ENCODE measurements around the gene TMEFF2. TPM values are rescaled to one million over a fixed set of nuclear protein-coding genes. Genes with fewer than 3 reads are reported as not detected.

Gene TMEFF2
- total and polyA plus RNA-seq, 2 of the 8 experiments (the other 6 are each of a cell fraction or from before 2014, with no cell fraction given) = 0.91 to 3.7 TPM

DNA sequence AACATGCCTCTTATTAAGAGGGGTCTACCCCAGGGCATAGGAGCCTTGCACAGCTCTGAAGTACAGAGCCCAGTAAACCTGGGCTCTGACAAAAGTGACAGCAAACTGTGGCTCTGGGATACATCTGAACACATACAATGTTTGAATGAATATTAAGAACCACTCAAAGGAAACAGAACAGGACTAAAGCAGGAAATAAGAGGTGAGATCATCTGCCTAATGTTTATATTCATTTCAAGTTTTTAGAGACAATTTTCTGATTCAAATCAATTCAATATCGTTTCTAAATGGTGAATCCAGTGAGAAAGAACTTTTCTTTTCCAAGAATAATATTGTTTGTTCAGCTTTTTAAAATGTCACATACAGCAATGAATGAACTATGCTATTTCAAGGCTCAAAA lies 211.1 kb downstream of the TMEFF2 start (continued):
- TF ChIP-seq, protein P1, sequence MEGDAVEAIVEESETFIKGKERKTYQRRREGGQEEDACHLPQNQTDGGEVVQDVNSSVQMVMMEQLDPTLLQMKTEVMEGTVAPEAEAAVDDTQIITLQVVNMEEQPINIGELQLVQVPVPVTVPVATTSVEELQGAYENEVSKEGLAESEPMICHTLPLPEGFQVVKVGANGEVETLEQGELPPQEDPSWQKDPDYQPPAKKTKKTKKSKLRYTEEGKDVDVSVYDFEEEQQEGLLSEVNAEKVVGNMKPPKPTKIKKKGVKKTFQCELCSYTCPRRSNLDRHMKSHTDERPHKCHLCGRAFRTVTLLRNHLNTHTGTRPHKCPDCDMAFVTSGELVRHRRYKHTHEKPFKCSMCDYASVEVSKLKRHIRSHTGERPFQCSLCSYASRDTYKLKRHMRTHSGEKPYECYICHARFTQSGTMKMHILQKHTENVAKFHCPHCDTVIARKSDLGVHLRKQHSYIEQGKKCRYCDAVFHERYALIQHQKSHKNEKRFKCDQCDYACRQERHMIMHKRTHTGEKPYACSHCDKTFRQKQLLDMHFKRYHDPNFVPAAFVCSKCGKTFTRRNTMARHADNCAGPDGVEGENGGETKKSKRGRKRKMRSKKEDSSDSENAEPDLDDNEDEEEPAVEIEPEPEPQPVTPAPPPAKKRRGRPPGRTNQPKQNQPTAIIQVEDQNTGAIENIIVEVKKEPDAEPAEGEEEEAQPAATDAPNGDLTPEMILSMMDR (IDR thresholded peaks at IDR 0.05; ENCODE audit: control extremely low read depth in 1 of 3, insufficient read depth in 1 of 3, low read depth in 1 of 3, low read length in 3 of 3) = no peak
- TF ChIP-seq NANOG (IDR thresholded peaks at IDR 0.05; ENCODE audit: insufficient read depth, low read depth, low read length, poor library complexity, severe bottlenecking) = no peak
- TF ChIP-seq CBX5 (IDR thresholded peaks at IDR 0.05; ENCODE audit: low read depth, low read length) = no peak
- no peak for TF ChIP-seq SIRT6 (IDR thresholded peaks at IDR 0.05; ENCODE audit: low read length)
- TF ChIP-seq TAF7 (optimal IDR thresholded peaks at IDR 0.05; ENCODE audit: borderline replicate concordance, low read depth, low read length) = no peak
- no peak for TF ChIP-seq SRF (IDR thresholded peaks at IDR 0.05; ENCODE audit: low read depth, low read length)
- TF ChIP-seq KDM5A (IDR thresholded peaks at IDR 0.05; ENCODE audit: low read length) = no peak
- TF ChIP-seq ZNF274 (IDR thresholded peaks at IDR 0.05; ENCODE audit: borderline replicate concordance, extremely low read depth, low read length) = no peak
- no peak for TF ChIP-seq SP1 (IDR thresholded peaks at IDR 0.05; ENCODE audit: low read depth, low read length)

Measured in H1 (cell line).